Left cardiac atrium (tissue), 4 donors: ENCODE results near the gene IDS. TPM values are rescaled to one million over a fixed set of nuclear protein-coding genes. Genes with fewer than 3 reads are reported as not detected.
"Not testable (repeated sequence)": the region's sequence is repeated elsewhere in the genome, so short reads cannot be mapped to it uniquely, and the experiment has no call there.

Source experiments
- ATAC-seq, 2 donors: fragments of 200-7000 bp; cut with Tn5 transposase; one replicate each; pipeline ENCODE4 v1.9.1; 2020; ENCODE audit warnings: mild to moderate bottlenecking in 2 of 2, moderate library complexity in 2 of 2
- DNase-seq: peaks from one replicate; pipeline ENCODE4 v3.0.0-alpha.2; 2020
- intact Hi-C, 2 donors: fragments of 100-400 bp; cut with DNase I; formaldehyde crosslinking; loops; one replicate each; pipeline versions ENCODE4 v1.14.1 to v1.15.1; 2022 to 2023
- total RNA-seq, 2 donors: library from RNA; stranded (reverse); fragmentation: NEBNext Ultra II Directional; extraction: Animal tissue kit (Norgen Biotek cat#: 25700); gene quantifications; one replicate each; pipeline ENCODE4 v1.2.1, GENCODE V29; 2021
- donor health status: DM: no; HTN: yes; CAD: no.
- donor health status: DM: no; HTN: yes; CAD: no; lungs with severe emphysema.
- donor health status: DM: yes; HTN: yes; CAD: no.
- donor health status: Dilated cardiomyopathy.

The IDS gene
- total RNA-seq, 2 donors from 2014 or later = 65.9 to 75.6 TPM

GRCh38 chrX:149506349-149506748, 1.2 kb upstream of the IDS start:
- ATAC-seq (no peak), DNase-seq (no peak)
- intact Hi-C loops = no loop called here

DNA sequence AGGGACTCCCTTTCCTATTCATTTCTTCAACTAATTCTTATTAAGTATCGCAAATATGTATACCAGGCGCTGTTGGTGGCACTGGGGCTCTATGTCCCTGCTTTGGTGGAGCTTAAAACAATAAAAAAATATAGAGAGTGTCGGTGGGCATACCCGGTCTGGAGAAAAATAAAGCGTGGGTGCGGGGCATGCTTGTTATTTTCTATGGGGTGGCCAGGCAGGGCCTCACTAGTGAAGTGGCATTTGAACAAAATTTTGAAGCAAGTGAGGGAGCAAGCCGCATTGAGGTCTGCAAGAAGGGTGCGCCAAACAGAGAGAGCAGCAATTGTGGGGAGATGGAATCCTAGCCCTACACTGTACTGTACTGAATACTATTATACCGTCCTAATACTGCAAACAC, 565 bp upstream of the IDS start:
- intact Hi-C loops = no loop called here
- DNase-seq = no peak

DNA sequence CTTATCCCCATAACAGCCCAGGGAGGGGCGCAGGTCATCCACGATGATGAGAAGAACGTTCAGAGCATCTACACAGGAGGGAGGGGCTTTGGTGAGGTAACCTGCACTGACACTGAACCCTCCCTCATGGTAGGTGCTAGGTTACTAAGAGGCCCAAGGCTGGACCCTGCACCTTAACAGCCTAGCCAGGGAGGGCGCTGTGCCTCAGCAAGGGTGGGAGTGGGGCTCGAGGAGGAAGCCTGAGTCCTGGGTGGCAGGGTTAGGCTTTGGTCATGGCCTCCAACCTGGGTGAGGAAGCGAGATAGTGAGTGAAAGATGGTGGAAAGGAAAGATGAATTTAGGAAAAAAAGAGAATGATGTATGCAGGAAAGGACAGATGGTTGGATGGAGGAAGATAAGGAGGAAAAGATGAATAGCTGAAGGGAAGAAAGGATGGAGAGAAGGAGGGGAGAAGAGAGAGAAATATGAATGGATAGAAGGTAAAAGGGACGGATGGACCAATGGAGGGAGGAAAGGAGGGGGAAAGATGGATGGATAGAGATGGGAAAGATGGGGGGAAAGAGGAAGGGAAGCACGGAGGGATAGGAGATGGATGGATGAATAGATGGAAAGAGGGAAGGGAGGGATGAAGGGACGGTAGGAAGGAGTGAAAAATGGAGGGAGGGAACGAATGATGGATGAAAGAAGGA, 736 bp downstream of the IDS start:
- ATAC-seq (peak; percentile 29 to 36), DNase-seq (no peak)
- intact Hi-C loops = no loop called here

More for the DNA sequence above, 565 bp upstream of the IDS start:
- no peak for ATAC-seq

GRCh38 chrX:149503446-149503845, 1.7 kb downstream of the IDS start:
- peak; percentile 44 for DNase-seq
- peak; percentile 31 to 73 for ATAC-seq
- intact Hi-C loops = not testable (repeated sequence)

DNA sequence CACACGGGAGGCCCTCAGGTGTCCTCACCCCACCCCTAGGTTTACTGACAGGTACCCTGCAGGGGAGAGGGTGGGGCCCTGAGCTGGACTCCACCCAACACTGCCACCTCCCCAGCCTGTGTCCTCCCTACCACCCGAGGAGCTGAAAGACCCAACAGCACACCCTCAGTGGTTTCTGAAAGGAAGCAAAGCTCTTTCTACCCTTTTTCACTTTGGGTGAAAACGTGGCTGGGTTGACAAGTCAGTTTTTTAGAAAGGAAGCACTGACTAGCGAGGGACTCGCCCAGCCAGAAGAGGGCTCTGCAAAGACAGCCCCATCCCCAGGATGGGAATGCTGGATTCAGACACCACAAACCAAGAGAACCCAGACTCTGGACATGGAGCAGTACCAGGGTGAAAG, 2.2 kb downstream of the IDS start:
- DNase-seq, ATAC-seq, intact Hi-C loops: not testable (repeated sequence)

GRCh38 chrX:149499766-149500165, 5.3 kb downstream of the IDS start:
- ATAC-seq (no peak), DNase-seq (no peak)
- intact Hi-C loops = no loop called here

DNA sequence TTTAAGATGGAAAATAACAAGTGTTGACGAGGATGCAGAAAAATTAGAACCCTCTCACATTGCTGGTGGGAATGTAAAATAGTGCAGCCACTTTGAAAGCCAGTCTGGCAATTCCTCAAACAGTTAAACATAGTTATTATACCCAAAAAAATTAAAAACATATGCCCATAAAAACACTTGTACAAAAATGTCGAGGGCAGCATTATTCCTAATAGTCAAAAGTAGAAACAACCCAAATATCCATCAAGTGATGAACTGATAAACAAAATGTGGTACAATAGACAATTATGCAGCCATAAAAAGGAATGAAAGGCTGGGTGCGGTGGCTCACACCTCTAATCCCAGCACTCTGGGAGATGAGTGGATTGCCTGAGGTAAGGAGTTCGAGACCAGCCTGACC, 6.3 kb downstream of the IDS start:
- ATAC-seq (no peak), DNase-seq (no peak)
- intact Hi-C loops = no loop called here

GRCh38 chrX:149497626-149498025, 7.5 kb downstream of the IDS start:
- DNase-seq (no peak), ATAC-seq (no peak)

DNA sequence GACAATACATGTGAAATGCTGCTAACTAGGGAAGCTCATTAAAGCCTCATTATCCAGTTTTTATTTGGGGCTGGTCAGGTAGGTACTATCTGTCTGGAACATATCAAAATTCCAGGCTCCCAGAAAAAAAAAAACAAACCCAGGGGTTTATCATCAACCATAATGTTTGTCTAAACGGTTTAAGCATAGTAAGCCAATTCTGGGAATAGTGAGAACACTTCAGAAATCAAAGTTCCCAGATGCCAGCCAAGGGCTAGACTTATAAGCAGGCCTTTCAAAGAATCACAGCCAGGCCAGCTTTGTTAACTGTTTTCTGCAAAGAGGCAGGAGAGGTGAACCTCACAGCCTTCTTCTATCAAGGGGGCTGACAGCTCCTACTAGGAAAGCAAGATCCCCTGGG, 8.1 kb downstream of the IDS start:
- intact Hi-C loops = no loop called here
- DNase-seq (no peak), ATAC-seq (no peak)

More at GRCh38 chrX:149497626-149498025, 7.5 kb downstream of the IDS start:
- intact Hi-C loops = no loop called here

DNA sequence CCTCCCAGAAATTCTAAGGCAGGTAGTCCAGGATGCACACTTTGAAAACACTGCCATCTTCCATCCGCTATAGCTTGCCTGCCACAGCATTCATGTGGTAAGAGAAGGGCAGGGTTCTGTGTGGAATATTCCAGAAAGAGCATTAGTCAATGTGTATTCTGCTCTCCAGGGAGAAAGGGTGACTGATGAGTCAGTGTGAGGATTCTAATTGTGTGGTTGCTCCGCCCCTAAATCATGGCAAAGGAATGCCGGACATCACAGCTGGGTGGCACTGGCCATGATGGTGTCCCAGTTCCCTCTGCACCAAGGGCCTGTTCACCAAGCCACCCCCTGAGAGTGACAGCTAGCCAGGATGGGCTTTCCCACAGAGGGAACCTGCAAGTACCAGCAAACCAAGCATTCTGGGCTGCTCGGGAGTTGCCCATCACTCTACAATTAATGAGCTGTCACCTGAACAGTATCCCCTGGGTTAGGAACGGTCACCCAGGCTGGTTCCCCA, 9.5 kb downstream of the IDS start:
- no peak for DNase-seq
- ATAC-seq = peak in 1 of 2 donors; percentile 56
- intact Hi-C loops = no loop called here

- no peak for DNase-seq
- intact Hi-C loops = no loop called here
- no peak for ATAC-seq
Measured at GRCh38 chrX:149494844-149495565, 10.1 kb downstream of the IDS start.

DNA sequence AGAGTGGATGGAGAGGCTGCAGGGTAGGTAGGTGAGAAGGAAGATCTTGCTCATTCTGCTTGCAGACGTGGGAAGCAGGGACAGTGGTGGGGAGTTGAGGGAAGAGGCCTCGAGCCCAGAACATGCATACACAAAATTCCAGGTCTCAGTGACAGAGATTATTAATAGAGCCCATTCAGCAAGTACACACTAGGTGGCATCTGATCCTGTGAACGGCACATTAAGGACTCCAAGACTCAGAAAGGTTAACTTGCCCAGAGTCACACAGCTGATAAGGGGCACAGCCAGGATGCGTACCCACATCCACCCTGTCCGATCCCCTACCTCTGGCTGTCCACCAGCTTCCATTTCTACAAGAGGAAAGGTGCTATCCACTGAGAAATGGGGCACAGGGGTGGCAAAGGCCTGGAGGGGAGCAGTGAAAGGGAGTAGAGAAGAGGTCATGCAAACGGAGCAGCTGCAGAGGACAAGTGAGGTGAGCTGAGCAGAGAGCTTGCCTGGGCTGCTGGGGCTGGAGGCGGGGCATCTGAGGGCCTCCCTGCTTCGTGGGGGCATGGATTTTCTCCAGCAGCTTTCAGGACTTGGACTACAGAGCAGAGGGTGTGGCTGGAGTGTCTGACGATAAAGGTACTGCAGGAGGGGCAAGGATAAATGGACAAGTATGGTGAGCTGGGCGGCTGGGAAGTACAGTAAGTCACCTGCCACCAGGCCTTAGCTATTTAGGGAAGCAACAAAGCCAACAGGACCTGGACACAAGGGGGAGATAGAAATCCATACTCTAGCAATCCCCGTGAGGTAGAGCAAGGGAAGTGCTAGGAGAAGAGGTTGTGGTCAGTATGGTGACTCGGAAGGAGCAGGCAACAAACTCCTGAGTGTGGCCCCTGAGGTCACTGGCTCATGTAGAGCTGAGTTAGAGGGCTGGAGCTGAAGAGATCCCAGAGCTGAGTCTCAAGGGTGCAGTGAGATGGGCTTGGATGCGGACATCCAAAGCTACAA, 11.2 kb downstream of the IDS start:
- DNase-seq = no peak
- peak; percentile 50 to 52 for ATAC-seq
- intact Hi-C loops = no loop called here

- intact Hi-C loops = no loop called here
- DNase-seq (no peak), ATAC-seq (no peak)
Measured at GRCh38 chrX:149491812-149492211, 13.3 kb downstream of the IDS start.

DNA sequence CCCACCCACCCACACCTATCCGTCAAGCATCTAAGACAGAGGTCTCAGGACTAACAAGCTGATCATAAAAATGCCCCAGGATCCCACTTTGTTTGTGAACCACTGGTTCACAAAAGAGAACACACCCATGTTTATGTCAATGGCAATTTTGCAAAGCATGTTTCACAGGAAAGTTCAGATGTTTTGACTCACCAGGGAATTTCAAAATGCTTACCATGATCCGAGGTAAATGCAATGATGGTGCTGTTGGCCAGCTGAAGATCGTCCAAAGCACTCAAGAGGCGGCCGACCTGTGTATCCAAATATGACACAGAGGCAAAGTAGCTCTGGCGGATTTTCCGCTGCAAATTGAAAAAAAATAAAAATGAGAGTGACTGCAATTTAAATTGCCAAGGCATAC, 15.0 kb downstream of the IDS start:
- no peak for DNase-seq
- no peak for ATAC-seq
- intact Hi-C loops = no loop called here

GRCh38 chrX:149488411-149489052, 16.6 kb downstream of the IDS start:
- intact Hi-C loops, DNase-seq: not testable (repeated sequence)
- peak; percentile 68 to 77 for ATAC-seq

- peak in 1 of 2 donors; percentile 9 for ATAC-seq
- intact Hi-C loops, DNase-seq: not testable (repeated sequence)
Measured at GRCh38 chrX:149488008-149488407, 17.1 kb downstream of the IDS start.

DNA sequence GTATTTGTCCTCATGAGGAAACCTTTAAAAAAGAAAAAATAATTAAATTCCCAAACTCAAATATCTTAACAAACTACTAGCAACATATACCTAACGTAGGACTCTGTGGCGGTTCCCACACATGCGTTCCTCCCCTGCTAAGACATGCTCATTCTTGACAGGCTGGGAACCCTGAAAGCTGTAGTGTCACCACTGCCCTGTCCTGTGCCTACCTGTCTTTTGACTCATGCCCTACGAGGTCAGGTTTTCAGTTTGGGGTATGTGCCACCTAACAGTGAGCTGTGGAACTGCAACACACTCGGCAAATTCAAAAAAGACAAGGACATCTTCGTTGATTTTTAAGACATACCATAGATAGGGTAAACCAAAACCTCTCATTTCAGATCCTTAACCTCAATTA, 17.8 kb downstream of the IDS start:
- intact Hi-C loops = no loop called here
- peak in 1 of 2 donors; percentile 21 for ATAC-seq
- DNase-seq = no peak

GRCh38 chrX:149476513-149476912, 28.6 kb downstream of the IDS start:
- ATAC-seq (no peak), DNase-seq (no peak)
- intact Hi-C loops = loop anchor here in 1 of 2 donors (10.0 kb wide), 1 partner anchor 1432 kb away; no protein-coding TSS in a partner anchor

GRCh38 chrX:149473966-149474365, 31.1 kb downstream of the IDS start:
- ATAC-seq (no peak), DNase-seq (no peak)
- intact Hi-C loops = loop anchor here in 1 of 2 donors (5.0 to 10.0 kb wide), 2 partner anchors 1342 to 1429 kb away; no protein-coding TSS in a partner anchor
